Mesothelial cell of epicardium (in vitro differentiated cells): ENCODE measurements around the gene ARHGAP25. TPM values are rescaled to one million over a fixed set of nuclear protein-coding genes. Genes with fewer than 3 reads are reported as not detected.

Experiments used
- DNase-seq, 2 experiments: peaks; one replicate each; pipeline ENCODE4 v3.0.0; 2021; ENCODE audit warnings: low spot score in 2 of 2; ENCODE audit not compliant: unreplicated experiment in 2 of 2
- H3K27ac Mint-ChIP-seq: 2 replicates; pipeline ENCODE4 v1.8.0; 2021; ENCODE audit warnings: mixed read lengths
- H3K27me3 Mint-ChIP-seq: 2 replicates; pipeline ENCODE4 v1.8.0; 2021; ENCODE audit warnings: low read depth, mixed read lengths
- H3K36me3 Mint-ChIP-seq: 2 replicates; pipeline ENCODE4 v1.8.0; 2021; ENCODE audit warnings: mixed read lengths
- H3K4me1 Mint-ChIP-seq: 2 replicates; pipeline ENCODE4 v1.8.0; 2021; ENCODE audit warnings: mixed read lengths
- H3K4me3 Mint-ChIP-seq: 2 replicates; pipeline ENCODE4 v1.8.0; 2021; ENCODE audit warnings: mild to moderate bottlenecking, moderate library complexity, mixed read lengths
- H3K9me3 Mint-ChIP-seq: 2 replicates; pipeline ENCODE4 v1.8.0; 2021; ENCODE audit warnings: mixed read lengths
- CTCF ChIP-seq: fragments of 200-600 bp; sonication (generic); IDR thresholded peaks from one replicate; pipeline ENCODE4 v1.5.0; 2021; ENCODE audit warnings: antibody characterized with exemption; ENCODE audit not compliant: unreplicated experiment
- total RNA-seq: library from RNA; stranded (reverse); gene quantifications from 3 replicates; pipeline ENCODE4 v1.2.1, GENCODE V29; 2021

Gene ARHGAP25
- total RNA-seq, 1 donor from 2014 or later: 1.4 TPM

- peaks cover 7% of the 10 kb centered on the region for H3K4me1 Mint-ChIP-seq
- no peak for DNase-seq
- H3K36me3 Mint-ChIP-seq: no peaks in the 10 kb centered on the region
- no peak overlapping the region for H3K27ac Mint-ChIP-seq
- H3K27me3 Mint-ChIP-seq: peaks cover 11% of the 10 kb centered on the region
- H3K9me3 Mint-ChIP-seq: no peaks in the 10 kb centered on the region
- no peak for TF ChIP-seq CTCF
- H3K4me3 Mint-ChIP-seq: no peak overlapping the region
Observed at GRCh38 chr2:68863996-68864395, 129.4 kb downstream of the ARHGAP25 start.

GRCh38 chr2:68865108-68865507 is 130.5 kb downstream of the ARHGAP25 start:
- H3K27me3 Mint-ChIP-seq: peaks cover 12% of the 10 kb centered on the region
- no peaks in the 10 kb centered on the region for H3K9me3 Mint-ChIP-seq
- no peak for DNase-seq
- no peak for TF ChIP-seq CTCF
- no peaks in the 10 kb centered on the region for H3K36me3 Mint-ChIP-seq
- peaks cover 4% of the 10 kb centered on the region for H3K4me1 Mint-ChIP-seq
- no peak overlapping the region for H3K27ac Mint-ChIP-seq
- H3K4me3 Mint-ChIP-seq: no peak overlapping the region

- TF ChIP-seq CTCF: no peak
- no peaks in the 10 kb centered on the region for H3K4me1 Mint-ChIP-seq
- H3K9me3 Mint-ChIP-seq: no peaks in the 10 kb centered on the region
- H3K4me3 Mint-ChIP-seq: no peak overlapping the region
- H3K27me3 Mint-ChIP-seq: peaks cover 12% of the 10 kb centered on the region
- no peak overlapping the region for H3K27ac Mint-ChIP-seq
- H3K36me3 Mint-ChIP-seq: no peaks in the 10 kb centered on the region
- DNase-seq: no peak
Observed at GRCh38 chr2:68870215-68870614, 135.6 kb downstream of the ARHGAP25 start.

GRCh38 chr2:68871159-68871764 is 136.7 kb downstream of the ARHGAP25 start, which contains the start of gene BMP10:
Gene BMP10, minus strand, starts transcription at chr2:68871397. Its CDS starts 39 bp downstream, at chr2:68871358.
- Mint-ChIP-seq H3K4me3 (no peak within 1 kb of the TSS), H3K27me3 (peaks cover 12% of the 10 kb centered on the region), H3K4me1 (no peaks in the 10 kb centered on the region), H3K9me3 (no peaks in the 10 kb centered on the region), H3K36me3 (no peaks in the 10 kb centered on the region), H3K27ac (no peak within 1 kb of the TSS)
- no peak for DNase-seq
- no peak for TF ChIP-seq CTCF

Other genes with a start within 250 kb of the ARHGAP25 start
- 0.09 to 0.14 TPM (median 0.11 TPM) in 3 replicates for gene PROKR1, start 91.2 kb upstream of the ARHGAP25 start, total RNA-seq
- 0.13 TPM in 1 of 3 replicates, not detected in the others for gene BMP10, start 136.6 kb downstream of the ARHGAP25 start, total RNA-seq
- not detected in 3 replicates for gene GKN2, start 218.1 kb downstream of the ARHGAP25 start, total RNA-seq
- not detected in 3 replicates for gene GKN1, start 239.8 kb downstream of the ARHGAP25 start, total RNA-seq